Right renal pelvis (tissue), 4 donors: ENCODE measurements around the gene PON2. TPM values are rescaled to one million over a fixed set of nuclear protein-coding genes. Genes with fewer than 3 reads are reported as not detected.

Source experiments
- DNase-seq, 4 donors: peaks; one replicate each; pipeline ENCODE4 v3.0.0-alpha.2; 2013; ENCODE audit warnings: low read depth in 4 of 4, low spot score in 3 of 4, missing footprints in 1 of 4
- polyA plus RNA-seq, 4 donors: library from polyadenylated mRNA; unstranded; fragments of 120-200 nt; gene quantifications; one replicate each; pipeline ENCODE4 v1.2.1, GENCODE V29; 2013; ENCODE audit not compliant: insufficient read length in 4 of 4

Gene PON2
- polyA plus RNA-seq, 4 donors: 123 to 214 (median 177) TPM

- DNase-seq: no peak
These were observed 11.8 kb upstream of the PON2 start for GRCh38 chr7:95446618-95447017.

GRCh38 chr7:95444796-95445195 lies 10.0 kb upstream of the PON2 start:
- DNase-seq: no peak

GRCh38 chr7:95441042-95441823 lies 6.4 kb upstream of the PON2 start:
- DNase-seq: peak in 1 of 4 donors; percentile 70

- no peak for DNase-seq
These were observed 5.7 kb upstream of the PON2 start for GRCh38 chr7:95440394-95441038.

- DNase-seq: no peak
These were observed 1.6 kb upstream of the PON2 start for GRCh38 chr7:95436407-95436806.

GRCh38 chr7:95435422-95435780 lies 573 bp upstream of the PON2 start:
- DNase-seq: no peak

- DNase-seq: no peak
These were observed 774 bp downstream of the PON2 start for GRCh38 chr7:95433952-95434556.

GRCh38 chr7:95433129-95433528 lies 1.7 kb downstream of the PON2 start:
- DNase-seq: no peak

- no peak for DNase-seq
These were observed 2.2 kb downstream of the PON2 start for GRCh38 chr7:95432606-95433005.

- no peak for DNase-seq
These were observed 4.0 kb downstream of the PON2 start for GRCh38 chr7:95430864-95431263.

GRCh38 chr7:95429241-95429990 lies 5.4 kb downstream of the PON2 start:
- no peak for DNase-seq

GRCh38 chr7:95427914-95428516 lies 6.8 kb downstream of the PON2 start:
- DNase-seq: no peak

- DNase-seq: no peak
These were observed 7.7 kb downstream of the PON2 start for GRCh38 chr7:95427166-95427565.

- DNase-seq: no peak
These were observed 9.1 kb downstream of the PON2 start for GRCh38 chr7:95425694-95426093.

GRCh38 chr7:95424716-95425115 lies 10.1 kb downstream of the PON2 start:
- DNase-seq: no peak

- no peak for DNase-seq
These were observed 12.9 kb downstream of the PON2 start for GRCh38 chr7:95421847-95422444.

- peak in 2 of 4 donors; percentile 52 to 58 for DNase-seq
These were observed 13.6 kb downstream of the PON2 start for GRCh38 chr7:95421000-95421846.

GRCh38 chr7:95412075-95412474 lies 22.8 kb downstream of the PON2 start:
- DNase-seq: no peak

- no peak for DNase-seq
These were observed 23.2 kb downstream of the PON2 start for GRCh38 chr7:95411666-95412065.
